SH-SY5Y (cell line): ENCODE results near the gene FLT3.

Experiments
- GATA2 ChIP-seq: IDR thresholded peaks from 2 replicates; pipeline ENCODE4 v1.6.1; 2011; ENCODE audit warnings: mild to moderate bottlenecking, low read depth, low read length
- GATA3 ChIP-seq: IDR thresholded peaks from 2 replicates; pipeline ENCODE4 v1.6.1; 2011; ENCODE audit warnings: low read depth, mild to moderate bottlenecking, low read length, moderate library complexity

DNA sequence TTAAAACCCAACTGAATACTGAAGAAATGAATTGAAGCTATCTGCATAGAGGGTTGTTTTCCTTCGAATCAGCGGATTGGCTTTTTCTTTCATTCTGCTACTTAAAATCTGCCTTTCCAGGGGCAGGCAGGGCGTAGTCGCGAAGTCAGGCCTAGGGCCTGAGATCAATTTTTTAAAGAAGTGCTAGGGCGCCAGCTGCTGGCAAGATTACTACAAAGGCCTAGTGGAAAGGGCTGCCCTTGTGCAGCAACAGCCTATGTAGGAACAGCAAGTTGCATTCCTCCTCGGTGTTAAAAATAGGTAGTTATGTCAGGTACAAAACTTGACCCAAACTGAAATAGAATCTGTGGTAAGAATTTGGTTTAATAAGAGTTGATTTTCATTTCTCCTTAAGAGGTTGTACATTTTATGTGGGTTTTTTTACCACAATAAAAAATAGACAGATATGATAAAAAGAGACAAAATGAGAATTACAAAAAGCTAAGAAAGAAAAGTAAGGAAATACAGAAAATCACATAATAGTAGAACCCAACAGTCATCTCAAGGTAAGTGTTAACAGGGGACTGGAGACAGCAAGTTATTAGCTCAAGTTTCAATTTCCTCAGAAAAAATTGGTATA is 102.4 kb downstream of the FLT3 start:
- no peak for TF ChIP-seq GATA2
- no peak for TF ChIP-seq GATA3
